Heart left ventricle (tissue), 16 donors: ENCODE results near the gene MT1M. TPM values are rescaled to one million over a fixed set of nuclear protein-coding genes. Genes with fewer than 3 reads are reported as not detected.
A peak's percentile ranks its signal among the peaks of the same experiment; 100 is the strongest.

Experiments used
- ATAC-seq, 4 donors: fragments of 200-7000 bp; cut with Tn5 transposase; one replicate each; pipeline ENCODE4 v1.9.1; 2020 to 2022; ENCODE audit warnings: moderate library complexity in 4 of 4, mild to moderate bottlenecking in 3 of 4, moderate number of reproducible peaks in 1 of 4
- DNase-seq, 5 donors: peaks; one replicate each; pipeline ENCODE4 v3.0.0-alpha.2; 2020
- H3K27ac ChIP-seq, 12 donors: fragments of 200-600 bp; sonication (generic) in 4 of 12; one replicate each; pipeline versions ENCODE4 v1.5.0 to v1.8.0; 2016 to 2022; ENCODE audit warnings: mild to moderate bottlenecking in 2 of 12
- H3K27me3 ChIP-seq, 9 donors: fragments of 200-600 bp; sonication (generic) in 2 of 9; one replicate each; pipeline versions ENCODE4 v1.5.1 to v1.8.0; 2016 to 2022; ENCODE audit warnings: mild to moderate bottlenecking in 3 of 9
- H3K36me3 ChIP-seq, 9 donors: fragments of 200-600 bp; sonication (generic) in 2 of 9; one replicate each; pipeline versions ENCODE4 v1.5.0 to v1.8.0; 2018 to 2022; ENCODE audit warnings: mild to moderate bottlenecking in 2 of 9
- H3K4me1 ChIP-seq, 12 donors: fragments of 200-600 bp; sonication (generic) in 4 of 12; one replicate each; pipeline versions ENCODE4 v1.5.0 to v1.8.0; 2016 to 2022; ENCODE audit warnings: mild to moderate bottlenecking in 3 of 12
- H3K4me3 ChIP-seq, 12 donors: fragments of 200-600 bp; sonication (generic) in 4 of 12; one replicate each; pipeline versions ENCODE4 v1.5.0 to v1.8.0; 2017 to 2022; ENCODE audit warnings: mild to moderate bottlenecking in 9 of 12, moderate library complexity in 4 of 12
- H3K9me3 ChIP-seq, 12 donors: fragments of 200-600 bp; sonication (generic) in 4 of 12; one replicate each; pipeline versions ENCODE4 v1.5.0 to v1.8.0; 2016 to 2022; ENCODE audit warnings: mild to moderate bottlenecking in 1 of 12
- CTCF ChIP-seq, 12 donors: fragments of 200-600 bp; sonication (generic) in 4 of 12; IDR thresholded peaks; one replicate each; pipeline versions ENCODE4 v1.5.0 to v1.8.0; 2018 to 2022; ENCODE audit warnings: antibody characterized with exemption in 12 of 12, mild to moderate bottlenecking in 5 of 12
- POLR2A ChIP-seq, 2 donors: fragments of 450-650 bp; IDR thresholded peaks; one replicate each; pipeline ENCODE4 v1.6.1; 2017; ENCODE audit warnings: antibody characterized with exemption in 2 of 2, mild to moderate bottlenecking in 2 of 2, moderate library complexity in 2 of 2
- WGBS, 4 donors: extraction: QIAGEN DNeasy Blood & Tissue Kit in 2 of 4; methylation state at CpG; one replicate each; pipeline versions ENCODE4 v1.1.5 to v1.1.7; 2013 to 2018; 5-methylcytosine and 5-hydroxymethylcytosine counted together
- intact Hi-C, 10 donors: fragments of 100-400 bp; cut with DNase I; formaldehyde crosslinking; loops; one replicate each; pipeline versions ENCODE4 v1.11.1 to v1.14.2; 2022
- polyA plus RNA-seq, 2 donors: library from polyadenylated mRNA; stranded (reverse); fragments of 200-250 nt; gene quantifications; one replicate each; pipeline ENCODE4 v1.2.3, GENCODE V29; 2013
- total RNA-seq, 9 donors: library from RNA; depleted of rRNA in 2 of 9; stranded (reverse); fragments of >200 nt in 2 of 9; fragmentation: NEBNext Ultra II Directional in 3 of 9; extraction: Animal tissue kit (Norgen Biotek cat#: 25700) in 3 of 9; gene quantifications; one replicate each; pipeline versions ENCODE4 v1.1.0 to v1.2.4, GENCODE V29; 2016 to 2023
- donor health status: ischemic (EF 13 %, LVEDD 7.1; RV severe dilation, severe dysfunction).
- donor health status: healthy with polysubstance abuse.
- donor health status: DM: no; HTN: yes; CAD: no.
- donor health status: DM: no; HTN: no; CAD: no.
- donor health status: ischemic (EF 25% LVEDD 6.9; RV normal size, moderate dysfunction).
- donor health status: ischemic (EF 25% LVEDD 5.7; RV mildly dilated, moderate dysfunction).
- donor health status: healthy.
- donor health status: DM: yes; HTN: yes; CAD: no.
- donor health status: ischemic (EF 35%, LVEDD 5.7; RV mildly dilated, moderate dysfunction).
- donor health status: nonischemic (EF 11% LVEDD 7.7; RV severe dilation, severe dysfunction).
- donor health status: DM: yes; HTN: yes; CAD: no.
- donor health status: PGD.
- donor health status: ischemic (EF 29% LVEDD 5.4; RV normal size, mild dysfunction).
- donor health status: nonischemic (EF 23%, LVEDD 6.1; RV moderate dilation, normal function).

MT1M gene
- total and polyA plus RNA-seq, 11 donors, result 0.61 to 16.2 (median 7.4) TPM

DNA sequence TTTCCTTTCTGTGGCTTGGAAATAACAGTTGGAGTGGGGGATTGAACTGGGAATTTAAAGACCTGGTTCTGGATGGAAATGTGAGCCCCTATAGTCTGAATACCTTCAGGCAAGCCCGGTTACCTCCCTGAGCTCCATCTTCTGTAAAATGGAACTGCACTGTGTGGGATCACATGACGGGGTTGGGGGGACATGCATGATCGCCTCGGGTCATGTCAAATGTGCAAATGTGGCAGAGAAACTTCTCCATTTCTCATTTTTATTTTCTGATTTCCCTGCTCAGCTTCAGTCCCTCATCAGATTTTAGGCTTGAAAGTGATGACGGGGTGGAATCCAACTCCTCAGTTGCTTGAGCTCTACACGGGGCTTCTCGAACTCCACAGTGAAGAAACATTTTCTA is 20.8 kb downstream of the MT1M start:
- Histone ChIP-seq H3K4me3 (no peak overlapping the region), H3K27ac (no peak overlapping the region), H3K9me3 (no peaks in the 10 kb centered on the region), H3K27me3 (peaks cover 0 to 22% (median 4%) of the 10 kb centered on the region in 9 donors), H3K4me1 (peaks cover 0 to 13% (median 10%) of the 10 kb centered on the region in 12 donors), H3K36me3 (no peaks in the 10 kb centered on the region)
- TF ChIP-seq POLR2A (IDR thresholded peaks at IDR 0.05) (no peak), CTCF (IDR thresholded peaks at IDR 0.05) (no peak)
- intact Hi-C loops, result no loop called here
- no peak for DNase-seq
- ATAC-seq, result no peak
- 81 to 89% (median 81%) methylated on average over 7 of the region's 7 CpGs for WGBS, 4 donors

- H3K4me3 ChIP-seq, result peak within 1 kb of the TSS; percentile 37 to 69 (median 56)
- no peaks in the 10 kb centered on the region for H3K36me3 ChIP-seq
- ATAC-seq, result peak; percentile 70 to 90 (median 84)
- H3K27me3 ChIP-seq, result peaks cover 0 to 38% (median 13%) of the 10 kb centered on the region in 9 donors
- peaks cover 0 to 22% (median 12%) of the 10 kb centered on the region in 12 donors for H3K4me1 ChIP-seq
- intact Hi-C loops, result no loop called here
- 1 to 3% (median 2%) methylated on average over 23 to 46 of the region's 46 CpGs for WGBS, 4 donors
- peak; percentile 57 to 82 (median 71) for DNase-seq
- H3K27ac ChIP-seq, result peak within 1 kb of the TSS in 4 of 12 donors; percentile 3 to 75 (median 32)
- no peaks in the 10 kb centered on the region for H3K9me3 ChIP-seq
- TF ChIP-seq POLR2A (IDR thresholded peaks at IDR 0.05) (no peak), CTCF (IDR thresholded peaks at IDR 0.05) (no peak)
Measured at GRCh38 chr16:56657555-56658326, 25.3 kb downstream of the MT1M start, which contains the start of gene MT1F. MT1F (plus strand) TSS chr16:56657959; CDS start chr16:56658059, 100 bp downstream.

DNA sequence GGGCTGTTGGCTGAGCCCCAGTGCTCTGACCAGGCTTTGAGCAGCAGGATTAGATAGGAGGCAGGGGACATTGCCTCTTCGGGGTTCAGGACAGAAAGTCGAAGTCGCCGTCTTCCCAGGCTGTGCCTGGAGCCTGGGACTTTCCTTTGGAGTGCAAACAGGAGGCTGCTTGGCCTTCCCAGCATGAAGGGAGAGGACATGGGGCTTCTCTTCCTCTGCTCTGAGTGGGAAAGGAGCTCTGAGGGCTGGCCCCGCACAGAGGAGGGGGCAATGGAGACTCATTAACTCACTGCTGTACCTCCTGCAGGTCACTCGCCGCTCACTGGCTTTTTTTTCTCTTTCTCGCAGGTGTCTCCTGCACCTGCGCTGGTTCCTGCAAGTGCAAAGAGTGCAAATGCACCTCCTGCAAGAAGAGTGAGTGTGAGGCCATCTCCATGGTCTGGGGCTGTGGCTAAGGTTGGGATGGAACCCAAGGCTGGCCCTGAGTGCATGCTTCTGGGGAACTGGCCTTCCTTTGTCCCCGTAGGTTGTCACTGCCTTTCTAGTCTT is 25.9 kb downstream of the MT1M start:
- peaks cover 3 to 44% (median 20%) of the 10 kb centered on the region in 9 donors for H3K27me3 ChIP-seq
- no peaks in the 10 kb centered on the region for H3K9me3 ChIP-seq
- TF ChIP-seq CTCF (IDR thresholded peaks at IDR 0.05) (no peak), POLR2A (IDR thresholded peaks at IDR 0.05) (no peak)
- peak overlapping the region in 11 of 12 donors; percentile 43 to 69 (median 57) for H3K4me3 ChIP-seq
- peaks cover 0 to 29% (median 13%) of the 10 kb centered on the region in 12 donors for H3K4me1 ChIP-seq
- peak overlapping the region in 1 of 12 donors; percentile 3 for H3K27ac ChIP-seq
- H3K36me3 ChIP-seq, result no peaks in the 10 kb centered on the region
- intact Hi-C loops, result no loop called here
- DNase-seq, result peak in 3 of 5 donors; percentile 37 to 68 (median 59)
- ATAC-seq, result no peak
- 33 to 58% (median 42%) methylated on average over 6 to 10 of the region's 10 CpGs for WGBS, 4 donors
